Measurements from ENCODE around the gene PRELP.

Gene PRELP

GRCh38 chr1:203511930-203512329 lies 36.3 kb downstream of the PRELP start:
- no peak for TF ChIP-seq CTCF (IDR thresholded peaks at IDR 0.05)

- no peak for TF ChIP-seq CTCF (IDR thresholded peaks at IDR 0.05)
Observed at GRCh38 chr1:203512517-203512847, 36.9 kb downstream of the PRELP start.

- no peak for TF ChIP-seq CTCF (IDR thresholded peaks at IDR 0.05)
Observed at GRCh38 chr1:203512848-203513584, 37.4 kb downstream of the PRELP start.

- no peak for TF ChIP-seq CTCF (IDR thresholded peaks at IDR 0.05)
Observed at GRCh38 chr1:203513585-203514031, 38.0 kb downstream of the PRELP start.

GRCh38 chr1:203516184-203516583 lies 40.6 kb downstream of the PRELP start:
- TF ChIP-seq CTCF (IDR thresholded peaks at IDR 0.05) = no peak

GRCh38 chr1:203516906-203517305 lies 41.3 kb downstream of the PRELP start:
- no peak for TF ChIP-seq CTCF (IDR thresholded peaks at IDR 0.05)

- TF ChIP-seq CTCF (IDR thresholded peaks at IDR 0.05) = no peak
Observed at GRCh38 chr1:203517426-203518110, 42.0 kb downstream of the PRELP start.
